OCI-LY3 (cell line): ENCODE measurements around the gene CRAT.

Experiments used
- CTCF ChIP-seq: fragments of 200-600, 300-600 bp; sonication (generic); IDR thresholded peaks from 2 replicates; pipeline ENCODE4 v1.5.1; 2014; ENCODE audit warnings: antibody characterized with exemption, low read length, low read depth
- EZH2phosphoT487 ChIP-seq: fragments of 200-600 bp; shearing (Covaris generic); IDR thresholded peaks from 2 replicates; pipeline ENCODE4 v1.6.1; 2018; ENCODE audit warnings: antibody characterized with exemption, mixed run types, low read depth

GRCh38 chr9:129107651-129108050, 2.9 kb downstream of the CRAT start:
- TF ChIP-seq CTCF (no peak), EZH2phosphoT487 (no peak)
